Adrenal gland (tissue), 12 donors: ENCODE measurements around the gene PPM1J. TPM values are rescaled to one million over a fixed set of nuclear protein-coding genes. Genes with fewer than 3 reads are reported as not detected.

Experiments
- DNase-seq, 7 donors: peaks; one replicate each; pipeline ENCODE4 v3.0.0-alpha.2; 2019 to 2020
- H3K27ac ChIP-seq, 5 donors: fragments of 200-600 bp; sonication (generic) in 4 of 5; 1 replicate in 3 of 5; 2 replicates in 2 of 5; pipeline versions ENCODE4 v1.5.1 to v1.8.0; 2016 to 2020; ENCODE audit warnings: mild to moderate bottlenecking in 1 of 5
- H3K27me3 ChIP-seq: fragments of 200-600 bp; 2 replicates; pipeline ENCODE4 v1.8.0; 2021
- H3K36me3 ChIP-seq, 2 donors: fragments of 200-600 bp; replicated peaks in 1 of 2; 1 replicate in 1 of 2; 2 replicates in 1 of 2; pipeline versions ENCODE4 v1.5.1 to v1.8.0; 2018 to 2022
- H3K4me1 ChIP-seq, 2 donors: fragments of 200-600 bp; replicated peaks in 1 of 2; 1 replicate in 1 of 2; 2 replicates in 1 of 2; pipeline versions ENCODE4 v1.5.1 to v1.8.0; 2018 to 2021
- H3K4me3 ChIP-seq, 4 donors: fragments of 200-600 bp; sonication (generic) in 3 of 4; one replicate each; pipeline ENCODE4 v1.5.1; 2016 to 2018
- H3K9me3 ChIP-seq, 3 donors: fragments of 200-600 bp; sonication (generic) in 1 of 3; replicated peaks in 1 of 3; 1 replicate in 2 of 3; 2 replicates in 1 of 3; pipeline versions ENCODE4 v1.5.1 to v1.8.0; 2016 to 2021
- POLR2A ChIP-seq, 2 donors: fragments of 450-650 bp; IDR thresholded peaks; one replicate each; pipeline ENCODE4 v1.6.1; 2017; ENCODE audit warnings: antibody characterized with exemption in 2 of 2, mild to moderate bottlenecking in 2 of 2, moderate library complexity in 1 of 2
- WGBS, 4 donors: extraction: QIAGEN DNeasy Blood & Tissue Kit in 2 of 4; methylation state at CpG; one replicate each; pipeline versions ENCODE4 v1.1.5 to v1.1.7; 2013 to 2017; 5-methylcytosine and 5-hydroxymethylcytosine counted together
- intact Hi-C, 2 donors: fragments of 100-400 bp; cut with DNase I; formaldehyde crosslinking; loops; one replicate each; pipeline versions ENCODE4 v1.14.1 to v1.15.0; 2022 to 2023
- polyA plus RNA-seq, 3 donors: library from polyadenylated mRNA; stranded (reverse); fragments of 200-250 nt in 2 of 3; fragments of 350-450 nt in 1 of 3; fragmentation: Illumina TruSeq in 1 of 3; extraction: RNeasy Lipid Tissue Mini Kit (QIAGEN cat#74804) in 1 of 3; gene quantifications; one replicate each; pipeline ENCODE4 v1.2.3, GENCODE V29; 2013 to 2014
- total RNA-seq, 9 donors: library from RNA; depleted of rRNA in 4 of 9; stranded (reverse); fragments of >200 nt in 4 of 9; fragments of 120-200 nt in 1 of 9; fragmentation: NEBNext Ultra II Directional in 1 of 9; extraction: Animal tissue kit (Norgen Biotek cat#: 25700) in 1 of 9; gene quantifications; one replicate each; pipeline versions ENCODE4 v1.1.0 to v1.2.4, GENCODE V29; 2013 to 2023
- TF ChIP-seq, protein P1 (sequence below), 6 experiments: fragments of 450-650 bp in 4 of 6; fragments of 200-600 bp in 2 of 6; sonication (generic) in 1 of 6; IDR thresholded peaks; 1 replicate in 5 of 6; 2 replicates in 1 of 6; pipeline versions ENCODE4 v1.5.1 to v1.8.0; 2016 to 2021; ENCODE audit warnings: antibody characterized with exemption in 6 of 6, mild to moderate bottlenecking in 2 of 6, moderate library complexity in 1 of 6
- donor health status: healthy with polysubstance abuse.
- donor health status: Bipolar disorder and iron deficiency.
- donor health status: DM: yes; HTN: yes; CAD: no.
- donor health status: DM: no; HTN: no; CAD: no.
- donor health status: DM: no; HTN: no; CAD: no.
- donor health status: DM: yes; HTN: yes; CAD: no.

PPM1J gene
- total and polyA plus RNA-seq, 12 donors: 0.31 to 5.1 (median 1.0) TPM; not detected in 1

DNA sequence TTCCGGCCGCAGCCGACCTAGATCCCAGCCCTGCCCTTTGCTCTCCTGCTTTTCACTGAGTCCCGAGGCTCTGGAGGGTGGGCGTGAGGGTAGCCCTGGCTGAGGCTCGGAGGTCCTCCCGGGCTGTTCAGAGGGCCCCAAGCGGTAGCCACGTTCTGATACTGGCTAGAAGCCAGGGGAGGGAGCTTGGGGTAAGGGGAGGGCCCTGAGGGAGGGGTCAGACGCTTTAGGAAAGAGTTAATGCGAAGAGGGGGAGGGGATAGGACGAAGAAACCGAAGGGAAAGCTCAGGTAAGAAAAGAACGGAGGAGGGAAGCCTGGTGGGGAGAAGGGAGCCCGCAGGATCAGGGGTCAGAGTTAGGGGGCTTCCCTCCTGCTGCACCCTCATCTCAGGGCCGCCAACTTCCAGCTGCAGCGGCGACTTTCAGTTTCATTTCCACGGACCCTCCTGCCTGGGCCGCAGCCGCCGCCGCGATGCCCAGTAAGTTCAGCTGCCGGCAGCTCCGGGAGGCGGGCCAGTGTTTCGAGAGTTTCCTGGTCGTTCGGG is 40.6 kb downstream of the PPM1J start, which contains the start of gene MOV10:
Gene MOV10 (plus strand): TSS at position 220 of the 546 bp plus-strand sequence. CDS start 254 bp downstream, at position 474.
- peaks cover 19 to 33% of the 10 kb centered on the region in 2 donors for H3K4me1 ChIP-seq
- H3K27ac ChIP-seq: peak within 1 kb of the TSS; percentile 85 to 98 (median 87)
- intact Hi-C loops: loop anchor here in 1 of 2 donors (5.0 kb wide), 1 partner anchor 33 kb away; the partner anchor contains the start of gene RHOC
- no peaks in the 10 kb centered on the region for H3K27me3 ChIP-seq
- TF ChIP-seq, protein P1, sequence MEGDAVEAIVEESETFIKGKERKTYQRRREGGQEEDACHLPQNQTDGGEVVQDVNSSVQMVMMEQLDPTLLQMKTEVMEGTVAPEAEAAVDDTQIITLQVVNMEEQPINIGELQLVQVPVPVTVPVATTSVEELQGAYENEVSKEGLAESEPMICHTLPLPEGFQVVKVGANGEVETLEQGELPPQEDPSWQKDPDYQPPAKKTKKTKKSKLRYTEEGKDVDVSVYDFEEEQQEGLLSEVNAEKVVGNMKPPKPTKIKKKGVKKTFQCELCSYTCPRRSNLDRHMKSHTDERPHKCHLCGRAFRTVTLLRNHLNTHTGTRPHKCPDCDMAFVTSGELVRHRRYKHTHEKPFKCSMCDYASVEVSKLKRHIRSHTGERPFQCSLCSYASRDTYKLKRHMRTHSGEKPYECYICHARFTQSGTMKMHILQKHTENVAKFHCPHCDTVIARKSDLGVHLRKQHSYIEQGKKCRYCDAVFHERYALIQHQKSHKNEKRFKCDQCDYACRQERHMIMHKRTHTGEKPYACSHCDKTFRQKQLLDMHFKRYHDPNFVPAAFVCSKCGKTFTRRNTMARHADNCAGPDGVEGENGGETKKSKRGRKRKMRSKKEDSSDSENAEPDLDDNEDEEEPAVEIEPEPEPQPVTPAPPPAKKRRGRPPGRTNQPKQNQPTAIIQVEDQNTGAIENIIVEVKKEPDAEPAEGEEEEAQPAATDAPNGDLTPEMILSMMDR (IDR thresholded peaks at IDR 0.05): peak in 1 of 6 experiments; percentile 28
- TF ChIP-seq POLR2A (IDR thresholded peaks at IDR 0.05): peak in 1 of 2 donors; percentile 52
- H3K4me3 ChIP-seq: peak within 1 kb of the TSS; percentile 57 to 93 (median 78)
- peaks cover 0 to 25% of the 10 kb centered on the region in 2 donors for H3K36me3 ChIP-seq
- 0 to 1% (median 1%) methylated on average over 20 to 30 of the region's 30 CpGs for WGBS, 4 donors
- peak; percentile 62 to 89 (median 79) for DNase-seq
- no peaks in the 10 kb centered on the region for H3K9me3 ChIP-seq

DNA sequence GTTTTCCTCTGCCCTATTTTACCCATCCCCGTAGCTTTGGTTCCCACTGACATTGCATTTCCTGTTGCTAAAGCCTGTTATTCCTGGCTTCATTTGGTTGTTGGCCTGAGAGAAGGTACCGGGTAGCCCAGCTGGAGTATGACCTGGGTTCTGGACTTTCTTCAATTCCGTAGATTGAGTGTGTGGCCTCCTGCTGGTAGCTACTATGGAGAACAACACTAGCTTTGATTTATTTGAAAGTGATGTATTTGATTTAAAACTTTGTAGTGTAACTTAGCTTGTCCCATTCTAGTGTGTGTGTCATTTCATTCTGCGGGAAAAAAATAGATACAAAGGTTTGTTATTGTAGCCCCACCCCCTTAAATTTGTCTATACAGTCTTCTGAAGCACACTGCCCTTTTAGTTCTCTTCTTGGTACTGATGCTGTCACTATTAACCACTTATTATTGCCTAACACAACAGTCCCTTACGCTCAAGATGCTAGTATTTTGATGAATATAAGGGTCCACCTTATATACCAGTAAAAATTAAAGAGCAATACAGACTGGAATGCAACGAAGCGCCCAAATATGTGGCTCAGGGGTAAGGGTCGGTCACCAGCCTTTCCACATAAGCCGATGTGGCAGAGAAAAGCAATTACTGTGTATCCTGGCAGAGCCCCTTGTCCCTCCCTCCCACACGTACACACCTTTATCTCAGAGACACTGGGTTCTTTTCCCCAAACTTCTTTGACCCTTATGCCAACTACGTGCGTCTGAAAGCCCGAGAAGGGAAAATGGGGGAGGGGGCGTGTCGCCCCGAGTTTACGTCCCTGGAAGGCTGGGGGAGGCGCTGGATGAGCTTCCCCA is 41.3 kb downstream of the PPM1J start:
- H3K27ac ChIP-seq: peak overlapping the region; percentile 85 to 98 (median 87)
- H3K27me3 ChIP-seq: no peaks in the 10 kb centered on the region
- H3K4me3 ChIP-seq: peak overlapping the region in 3 of 4 donors; percentile 73 to 93 (median 84)
- no peaks in the 10 kb centered on the region for H3K9me3 ChIP-seq
- 3 to 7% (median 3%) methylated on average over 16 to 18 of the region's 18 CpGs for WGBS, 4 donors
- TF ChIP-seq POLR2A (IDR thresholded peaks at IDR 0.05): no peak
- TF ChIP-seq, protein P1 (IDR thresholded peaks at IDR 0.05): peak; percentile 23 to 61 (median 56)
- DNase-seq: peak in 5 of 7 donors; percentile 45 to 71 (median 49)
- H3K36me3 ChIP-seq: peaks cover 0 to 32% of the 10 kb centered on the region in 2 donors
- peaks cover 19 to 33% of the 10 kb centered on the region in 2 donors for H3K4me1 ChIP-seq
- intact Hi-C loops: loop anchor here in 1 of 2 donors (5.0 kb wide), 1 partner anchor 33 kb away; the partner anchor contains the start of gene RHOC

DNA sequence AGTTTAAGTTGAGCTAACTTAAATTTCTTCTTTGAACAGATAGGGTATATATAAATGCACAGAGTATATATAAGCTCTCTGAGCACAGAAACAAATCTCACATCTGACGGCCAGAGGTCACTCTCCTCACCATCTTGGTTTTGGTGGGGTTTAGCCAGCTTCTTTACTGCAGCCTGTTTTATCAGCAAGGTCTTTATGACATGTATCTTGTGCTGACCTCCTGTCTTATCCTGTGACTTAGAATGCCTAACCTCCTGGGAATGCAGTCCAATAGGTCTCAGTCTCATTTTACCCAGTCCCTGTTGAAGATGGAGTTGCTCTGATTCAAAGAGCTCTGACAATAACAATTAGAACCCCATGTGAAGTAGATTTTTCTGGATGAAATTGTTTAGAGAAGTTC is 42.3 kb downstream of the PPM1J start:
- Histone ChIP-seq H3K4me1 (peaks cover 19 to 33% of the 10 kb centered on the region in 2 donors), H3K27ac (peak overlapping the region in 2 of 5 donors; percentile 4 to 94), H3K4me3 (no peak overlapping the region), H3K27me3 (no peaks in the 10 kb centered on the region), H3K9me3 (no peaks in the 10 kb centered on the region), H3K36me3 (peaks cover 0 to 42% of the 10 kb centered on the region in 2 donors)
- intact Hi-C loops: loop anchor here in 1 of 2 donors (5.0 kb wide), 1 partner anchor 34 kb away; the partner anchor contains the start of gene RHOC
- WGBS, 4 donors: 61 to 79% (median 67%) methylated on average over 1 of the region's 1 CpG
- TF ChIP-seq POLR2A (IDR thresholded peaks at IDR 0.05): no peak
- TF ChIP-seq, protein P1 (IDR thresholded peaks at IDR 0.05): no peak
- no peak for DNase-seq

DNA sequence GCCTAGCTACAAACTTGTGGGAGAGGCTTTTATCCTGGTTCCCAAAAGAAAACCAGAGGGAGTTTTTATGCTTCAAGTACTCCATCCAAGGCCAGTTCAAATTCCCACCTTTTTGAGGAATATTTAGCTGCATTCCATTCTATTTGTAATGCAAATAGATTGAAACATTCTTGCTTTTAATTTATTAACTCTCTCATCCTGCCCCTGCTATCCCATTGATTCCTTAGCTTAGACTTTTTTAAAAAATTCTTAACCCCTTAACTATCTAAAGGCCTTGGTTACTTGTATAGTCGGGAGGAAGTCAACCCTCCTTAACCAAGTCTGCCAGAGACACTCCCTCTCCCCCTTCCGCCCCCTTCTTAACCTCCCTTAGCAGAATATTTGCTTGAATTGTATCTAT is 43.1 kb downstream of the PPM1J start:
- Histone ChIP-seq H3K27ac (peak overlapping the region in 1 of 5 donors; percentile 4), H3K4me1 (peaks cover 19 to 31% of the 10 kb centered on the region in 2 donors), H3K27me3 (no peaks in the 10 kb centered on the region), H3K36me3 (peaks cover 0 to 50% of the 10 kb centered on the region in 2 donors), H3K4me3 (no peak overlapping the region), H3K9me3 (no peaks in the 10 kb centered on the region)
- intact Hi-C loops: loop anchor here in 1 of 2 donors (5.0 kb wide), 1 partner anchor 35 kb away; the partner anchor contains the start of gene RHOC
- DNase-seq: no peak
- TF ChIP-seq, protein P1 (IDR thresholded peaks at IDR 0.05): no peak
- no peak for TF ChIP-seq POLR2A (IDR thresholded peaks at IDR 0.05)
- 67 to 80% (median 71%) methylated on average over 2 of the region's 2 CpGs for WGBS, 4 donors
